ENCODE data around the gene RUBCNL. TPM values are rescaled to one million over a fixed set of nuclear protein-coding genes. Genes with fewer than 3 reads are reported as not detected.

The RUBCNL gene
- total and polyA plus RNA-seq, 2 of the 4 experiments (the other 2 are of a cell fraction): 0.03 TPM; not detected in 1

DNA sequence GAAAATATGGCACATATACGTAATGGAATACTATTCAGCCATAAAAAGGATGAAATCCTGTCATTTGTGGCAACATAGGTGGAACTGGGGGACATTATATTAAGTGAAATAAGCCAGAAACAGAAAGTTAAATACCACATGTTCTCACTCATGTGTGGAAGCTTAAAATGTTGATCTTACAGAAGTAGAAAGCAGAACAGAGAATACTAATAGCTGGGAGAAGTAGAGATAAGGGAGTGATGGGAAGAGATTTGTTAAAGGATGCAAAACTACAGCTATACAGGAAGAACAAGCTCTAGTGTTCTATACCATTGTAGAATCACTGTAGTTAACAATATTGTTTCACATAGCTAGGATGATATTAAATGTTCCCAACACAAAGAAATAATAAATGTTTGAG is 68.1 kb downstream of the RUBCNL start:
- H3K79me1 ChIP-seq (ENCODE audit: low read depth in 1 of 2, low read length in 2 of 2): no peaks in the 10 kb centered on the region
- H4K91ac ChIP-seq (ENCODE audit: insufficient read depth, low read depth, low read length): no peak overlapping the region
- H4K8ac ChIP-seq (ENCODE audit: low read depth in 2 of 2, low read length in 2 of 2): no peak overlapping the region
- H4K5ac ChIP-seq (ENCODE audit: low read depth, low read length): no peak overlapping the region
- H3K9ac ChIP-seq (ENCODE audit: low read depth, low read length): no peak overlapping the region
- H3K36me3 ChIP-seq (ENCODE audit: control insufficient read depth, insufficient read depth, low read length): no peaks in the 10 kb centered on the region
- H3K4ac ChIP-seq (ENCODE audit: low read depth, low read length): no peak overlapping the region
- dilution Hi-C loops (cut with HindIII; ENCODE audit: low sequenced_read_pairs, unreplicated experiment) (no loop called here), in situ Hi-C loops (cut with MboI; ENCODE audit: low sequenced_read_pairs) (no loop called here), intact Hi-C loops (cut with micrococcal nuclease) (no loop called here)
- H2AFZ ChIP-seq (replicated peaks; ENCODE audit: low read length, poor library complexity): no peak overlapping the region
- no peak overlapping the region for H2AK9ac ChIP-seq (replicated peaks; ENCODE audit: low read depth, low read length, poor library complexity)
- H3K4me3 ChIP-seq (ENCODE audit: insufficient read depth, low read depth, low read length): no peak overlapping the region
- H2BK20ac ChIP-seq (ENCODE audit: low read depth, low read length): no peak overlapping the region
- H3K27me3 ChIP-seq (ENCODE audit: control insufficient read depth, insufficient read depth, low read length): no peaks in the 10 kb centered on the region; the same call in 1 of the 2 replicates
- BruUV-seq (replicated peaks): no TSS peak
- no peaks in the 10 kb centered on the region for H4K20me1 ChIP-seq (ENCODE audit: insufficient read depth, low read length)
- no peak overlapping the region for H2BK15ac ChIP-seq (ENCODE audit: low read depth, low read length)
- no peak overlapping the region for H3K4me2 ChIP-seq (ENCODE audit: low read depth, low read length)
- no peak overlapping the region for H3K14ac ChIP-seq (replicated peaks; ENCODE audit: low read depth, low read length)
- H3K23ac ChIP-seq (ENCODE audit: low read depth, low read length): no peak overlapping the region
- H3K56ac ChIP-seq (ENCODE audit: extremely low read depth, insufficient read depth, low read length): no peak overlapping the region
- no peaks in the 10 kb centered on the region for H3K4me1 ChIP-seq (ENCODE audit: control insufficient read depth, insufficient read depth, low read length)
- H3K18ac ChIP-seq (ENCODE audit: low read depth, low read length): no peak overlapping the region
- no peak overlapping the region for H3K27ac ChIP-seq (ENCODE audit: insufficient read depth, low read length)
- H3K9me1 ChIP-seq (ENCODE audit: insufficient read depth, low read length): no peaks in the 10 kb centered on the region
- TF ChIP-seq POLR2A (IDR thresholded peaks at IDR 0.05; ENCODE audit: low read depth, low read length): no peak
- no peak for TF ChIP-seq MAFK (IDR thresholded peaks at IDR 0.05; ENCODE audit: low read depth, low read length)
- TF ChIP-seq CTCF (conservative IDR thresholded peaks at IDR 0.05; ENCODE audit: low read depth, low read length): no peak
- TF ChIP-seq MAZ (IDR thresholded peaks at IDR 0.05; ENCODE audit: borderline replicate concordance, low read depth, low read length): no peak
- TF ChIP-seq, protein P1, sequence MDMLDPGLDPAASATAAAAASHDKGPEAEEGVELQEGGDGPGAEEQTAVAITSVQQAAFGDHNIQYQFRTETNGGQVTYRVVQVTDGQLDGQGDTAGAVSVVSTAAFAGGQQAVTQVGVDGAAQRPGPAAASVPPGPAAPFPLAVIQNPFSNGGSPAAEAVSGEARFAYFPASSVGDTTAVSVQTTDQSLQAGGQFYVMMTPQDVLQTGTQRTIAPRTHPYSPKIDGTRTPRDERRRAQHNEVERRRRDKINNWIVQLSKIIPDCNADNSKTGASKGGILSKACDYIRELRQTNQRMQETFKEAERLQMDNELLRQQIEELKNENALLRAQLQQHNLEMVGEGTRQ (IDR thresholded peaks at IDR 0.05; ENCODE audit: low read depth, low read length): no peak
- no peak for TF ChIP-seq MXI1 (IDR thresholded peaks at IDR 0.05; ENCODE audit: borderline replicate concordance, low read depth, low read length)
- no peak for TF ChIP-seq ELK1 (IDR thresholded peaks at IDR 0.05; ENCODE audit: borderline replicate concordance, low read depth, low read length)
- TF ChIP-seq FOS (IDR thresholded peaks at IDR 0.05; ENCODE audit: low read depth, low read length): no peak
- no peak for TF ChIP-seq CHD1 (IDR thresholded peaks at IDR 0.05; ENCODE audit: low read depth, low read length)
- no peak for TF ChIP-seq RAD21 (IDR thresholded peaks at IDR 0.05; ENCODE audit: low read length)
- TF ChIP-seq RFX5 (IDR thresholded peaks at IDR 0.05; ENCODE audit: low read depth, low read length): no peak
- no peak for TF ChIP-seq BHLHE40 (IDR thresholded peaks at IDR 0.05; ENCODE audit: low read depth, low read length)
- TF ChIP-seq RCOR1 (IDR thresholded peaks at IDR 0.05; ENCODE audit: insufficient replicate concordance, low read length): no peak
- no peak for TF ChIP-seq NFE2L2 (IDR thresholded peaks at IDR 0.05; ENCODE audit: low read depth, low read length)
- TF ChIP-seq SMC3 (IDR thresholded peaks at IDR 0.05; ENCODE audit: low read depth, low read length): no peak
- no peak for TF ChIP-seq CEBPB (IDR thresholded peaks at IDR 0.05; ENCODE audit: low read depth, low read length)
- no peak overlapping the region for H2BK120ac ChIP-seq (ENCODE audit: low read depth, low read length)
- H2BK5ac ChIP-seq (ENCODE audit: low read depth, low read length, poor library complexity, severe bottlenecking): no peak overlapping the region
- no peaks in the 10 kb centered on the region for H3K9me3 ChIP-seq (ENCODE audit: control insufficient read depth, insufficient read depth, low read length)
- H2AK5ac ChIP-seq (ENCODE audit: low read depth, low read length): no peak overlapping the region
- DNase-seq: no peak
- no CpG with 5 or more reads among the region's 1 CpG for WGBS, 2 experiments (ENCODE audit: extremely low coverage in 2 of 2, insufficient read length in 1 of 2)
- CTCF ChIA-PET: no interaction called here
- POLR2A ChIA-PET (ENCODE audit: unreplicated experiment): no interaction called here
- no peak for ATAC-seq (ENCODE audit: low read depth)

Data from IMR-90 (cell line).